ENCODE results near the gene TES.

Gene TES

GRCh38 chr7:116227678-116228239 lies 17.4 kb downstream of the TES start:
- no peaks in the 10 kb centered on the region for H3K27me3 ChIP-seq (ENCODE audit: control insufficient read depth, insufficient read depth, low read length)
- H3K4me1 ChIP-seq (ENCODE audit: control insufficient read depth, insufficient read depth, low read length): no peaks in the 10 kb centered on the region
- H3K36me3 ChIP-seq (ENCODE audit: control insufficient read depth, insufficient read depth, low read length): no peaks in the 10 kb centered on the region
- no peak overlapping the region for H3K9ac ChIP-seq (ENCODE audit: low read depth, low read length)
- no peak overlapping the region for H3K4me3 ChIP-seq (ENCODE audit: low read depth, low read length)
- H3K9me3 ChIP-seq (ENCODE audit: control insufficient read depth, insufficient read depth, low read length): no peaks in the 10 kb centered on the region

- no peak overlapping the region for H3K9ac ChIP-seq (ENCODE audit: low read depth, low read length)
- H3K36me3 ChIP-seq (ENCODE audit: control insufficient read depth, insufficient read depth, low read length): no peaks in the 10 kb centered on the region
- no peaks in the 10 kb centered on the region for H3K4me1 ChIP-seq (ENCODE audit: control insufficient read depth, insufficient read depth, low read length)
- no peak overlapping the region for H3K4me3 ChIP-seq (ENCODE audit: low read depth, low read length)
- H3K9me3 ChIP-seq (ENCODE audit: control insufficient read depth, insufficient read depth, low read length): no peaks in the 10 kb centered on the region
- H3K27me3 ChIP-seq (ENCODE audit: control insufficient read depth, insufficient read depth, low read length): no peaks in the 10 kb centered on the region
These were observed 17.9 kb downstream of the TES start for GRCh38 chr7:116228241-116228640.

GRCh38 chr7:116229366-116229765 lies 19.0 kb downstream of the TES start:
- H3K27me3 ChIP-seq (ENCODE audit: control insufficient read depth, insufficient read depth, low read length): no peaks in the 10 kb centered on the region
- no peaks in the 10 kb centered on the region for H3K4me1 ChIP-seq (ENCODE audit: control insufficient read depth, insufficient read depth, low read length)
- H3K9me3 ChIP-seq (ENCODE audit: control insufficient read depth, insufficient read depth, low read length): no peaks in the 10 kb centered on the region
- no peak overlapping the region for H3K4me3 ChIP-seq (ENCODE audit: low read depth, low read length)
- H3K9ac ChIP-seq (ENCODE audit: low read depth, low read length): no peak overlapping the region
- no peaks in the 10 kb centered on the region for H3K36me3 ChIP-seq (ENCODE audit: control insufficient read depth, insufficient read depth, low read length)

DNA sequence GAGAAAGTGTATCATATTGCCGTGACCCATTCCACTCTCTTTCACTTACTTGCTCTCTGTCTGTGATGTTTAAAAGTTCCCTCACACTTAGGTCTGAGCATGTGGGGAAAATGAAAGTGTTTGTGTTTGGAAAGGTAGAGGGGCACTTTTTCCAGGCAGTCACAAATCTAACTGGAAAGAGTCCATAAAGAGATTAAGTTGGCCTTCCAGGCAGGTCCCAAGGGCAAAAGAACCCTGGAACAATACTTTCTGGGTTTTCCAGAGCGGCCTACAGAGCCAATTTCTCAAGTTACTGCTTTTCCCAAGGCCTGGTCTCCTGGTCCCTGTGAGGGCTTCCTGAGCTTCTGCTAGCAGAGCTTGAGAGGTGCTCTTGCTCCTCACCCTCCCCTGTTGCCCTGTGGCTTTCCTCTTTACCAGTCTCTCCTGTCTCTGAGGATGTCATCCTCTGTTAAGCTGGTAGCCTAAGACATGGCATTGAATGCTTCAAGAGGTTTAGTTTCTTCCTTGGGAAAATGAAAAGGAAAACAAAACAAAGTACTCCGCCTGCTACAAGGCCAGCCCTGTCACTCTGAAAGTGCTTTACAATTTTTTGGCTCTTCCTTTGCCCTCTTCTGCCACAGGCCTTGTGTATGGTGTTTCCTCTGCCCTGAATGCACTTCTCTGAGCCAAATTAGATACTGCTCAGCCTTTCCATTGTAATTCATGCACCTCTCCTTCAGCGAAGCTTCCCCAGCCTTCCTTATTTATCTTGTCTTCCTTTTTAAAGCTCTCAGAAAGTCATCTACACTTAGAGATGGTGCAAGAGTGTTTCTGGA lies 20.1 kb downstream of the TES start:
- H3K27me3 ChIP-seq (ENCODE audit: control insufficient read depth, insufficient read depth, low read length): no peaks in the 10 kb centered on the region
- H3K9me3 ChIP-seq (ENCODE audit: control insufficient read depth, insufficient read depth, low read length): no peaks in the 10 kb centered on the region
- H3K36me3 ChIP-seq (ENCODE audit: control insufficient read depth, insufficient read depth, low read length): no peaks in the 10 kb centered on the region
- no peak overlapping the region for H3K4me3 ChIP-seq (ENCODE audit: low read depth, low read length)
- H3K9ac ChIP-seq (ENCODE audit: low read depth, low read length): no peak overlapping the region
- no peaks in the 10 kb centered on the region for H3K4me1 ChIP-seq (ENCODE audit: control insufficient read depth, insufficient read depth, low read length)

GRCh38 chr7:116231543-116231942 lies 21.2 kb downstream of the TES start:
- Histone ChIP-seq H3K9me3 (ENCODE audit: control insufficient read depth, insufficient read depth, low read length) (no peaks in the 10 kb centered on the region), H3K36me3 (ENCODE audit: control insufficient read depth, insufficient read depth, low read length) (no peaks in the 10 kb centered on the region), H3K4me3 (ENCODE audit: low read depth, low read length) (no peak overlapping the region), H3K4me1 (ENCODE audit: control insufficient read depth, insufficient read depth, low read length) (no peaks in the 10 kb centered on the region), H3K27me3 (ENCODE audit: control insufficient read depth, insufficient read depth, low read length) (no peaks in the 10 kb centered on the region), H3K9ac (ENCODE audit: low read depth, low read length) (no peak overlapping the region)

DNA sequence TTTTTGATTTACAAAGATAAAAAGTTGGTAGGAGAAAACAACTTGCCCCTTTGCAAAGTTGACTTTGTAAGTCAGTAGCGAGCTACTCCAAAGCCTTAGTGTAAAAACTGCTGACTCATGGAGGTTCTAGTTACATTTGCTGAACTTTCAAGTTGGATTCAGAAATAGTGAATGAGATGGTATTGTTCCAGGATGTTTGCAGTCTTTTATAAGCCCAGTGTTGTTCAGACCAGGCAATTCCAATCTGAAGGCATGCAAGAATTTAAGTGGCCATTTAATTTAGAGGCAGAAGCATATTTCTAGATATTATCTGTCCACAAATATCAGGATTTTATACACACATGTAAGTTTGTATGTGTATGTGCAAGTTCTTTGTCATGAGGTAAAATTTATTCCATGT lies 21.6 kb downstream of the TES start:
- Histone ChIP-seq H3K36me3 (ENCODE audit: control insufficient read depth, insufficient read depth, low read length) (no peaks in the 10 kb centered on the region), H3K9me3 (ENCODE audit: control insufficient read depth, insufficient read depth, low read length) (no peaks in the 10 kb centered on the region), H3K4me3 (ENCODE audit: low read depth, low read length) (no peak overlapping the region), H3K4me1 (ENCODE audit: control insufficient read depth, insufficient read depth, low read length) (no peaks in the 10 kb centered on the region), H3K9ac (ENCODE audit: low read depth, low read length) (no peak overlapping the region), H3K27me3 (ENCODE audit: control insufficient read depth, insufficient read depth, low read length) (no peaks in the 10 kb centered on the region)

DNA sequence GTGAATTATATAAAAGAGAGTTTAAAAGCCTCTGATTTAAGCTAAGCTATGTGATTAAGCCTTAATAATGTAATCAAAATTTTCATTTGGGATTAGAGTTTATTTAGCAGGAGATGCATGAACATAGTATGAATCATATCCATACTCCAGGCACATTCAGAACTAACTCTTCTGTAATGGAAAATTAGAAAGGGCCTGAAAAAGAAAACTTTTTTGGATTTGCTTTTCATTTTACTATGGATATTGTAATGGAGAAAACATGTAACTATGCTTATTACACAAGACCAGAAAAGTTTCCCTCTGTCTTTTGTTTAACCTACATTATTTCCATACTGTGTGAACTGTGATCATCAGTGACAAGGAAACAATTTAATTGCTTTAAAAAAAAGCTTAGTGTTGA lies 22.0 kb downstream of the TES start:
- Histone ChIP-seq H3K9me3 (ENCODE audit: control insufficient read depth, insufficient read depth, low read length) (no peaks in the 10 kb centered on the region), H3K9ac (ENCODE audit: low read depth, low read length) (no peak overlapping the region), H3K36me3 (ENCODE audit: control insufficient read depth, insufficient read depth, low read length) (no peaks in the 10 kb centered on the region), H3K27me3 (ENCODE audit: control insufficient read depth, insufficient read depth, low read length) (no peaks in the 10 kb centered on the region), H3K4me1 (ENCODE audit: control insufficient read depth, insufficient read depth, low read length) (no peaks in the 10 kb centered on the region), H3K4me3 (ENCODE audit: low read depth, low read length) (no peak overlapping the region)

GRCh38 chr7:116232920-116233319 lies 22.6 kb downstream of the TES start:
- Histone ChIP-seq H3K9ac (ENCODE audit: low read depth, low read length) (no peak overlapping the region), H3K4me1 (ENCODE audit: control insufficient read depth, insufficient read depth, low read length) (no peaks in the 10 kb centered on the region), H3K4me3 (ENCODE audit: low read depth, low read length) (no peak overlapping the region), H3K36me3 (ENCODE audit: control insufficient read depth, insufficient read depth, low read length) (no peaks in the 10 kb centered on the region), H3K9me3 (ENCODE audit: control insufficient read depth, insufficient read depth, low read length) (no peaks in the 10 kb centered on the region), H3K27me3 (ENCODE audit: control insufficient read depth, insufficient read depth, low read length) (no peaks in the 10 kb centered on the region)

DNA sequence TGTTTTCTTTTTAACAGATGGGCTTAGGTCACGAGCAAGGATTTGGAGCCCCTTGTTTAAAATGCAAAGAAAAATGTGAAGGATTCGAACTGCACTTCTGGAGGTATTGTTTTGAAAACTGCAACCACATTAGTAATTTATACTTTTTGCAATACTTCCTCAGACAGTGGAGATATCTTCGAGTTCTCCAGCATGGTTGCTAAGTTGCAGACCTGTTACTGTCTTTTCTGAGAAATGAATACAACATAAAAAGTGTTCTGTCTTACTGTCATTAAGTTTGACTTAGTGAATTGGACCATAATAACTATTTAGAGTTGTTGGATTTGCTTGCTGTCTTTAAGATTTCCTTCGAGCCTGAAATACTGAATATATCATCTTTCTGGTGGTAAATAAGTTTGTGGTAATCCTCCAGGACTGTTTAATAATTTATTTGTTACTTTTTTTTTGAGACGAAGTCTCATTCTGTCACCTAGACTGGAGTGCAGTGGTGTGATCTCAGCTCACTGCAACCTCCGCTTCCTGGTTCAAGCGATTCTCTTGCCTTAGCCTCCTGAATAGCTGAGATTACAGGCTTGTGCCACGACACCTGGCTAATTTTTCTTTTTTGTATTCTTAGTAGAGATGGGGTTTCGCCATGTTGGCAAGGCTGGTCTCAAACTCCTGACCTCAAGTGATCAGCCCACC lies 24.3 kb downstream of the TES start:
- H3K4me1 ChIP-seq (ENCODE audit: control insufficient read depth, insufficient read depth, low read length): no peaks in the 10 kb centered on the region
- no peaks in the 10 kb centered on the region for H3K9me3 ChIP-seq (ENCODE audit: control insufficient read depth, insufficient read depth, low read length)
- H3K4me3 ChIP-seq (ENCODE audit: low read depth, low read length): no peak overlapping the region
- H3K9ac ChIP-seq (ENCODE audit: low read depth, low read length): no peak overlapping the region
- H3K27me3 ChIP-seq (ENCODE audit: control insufficient read depth, insufficient read depth, low read length): no peaks in the 10 kb centered on the region
- no peaks in the 10 kb centered on the region for H3K36me3 ChIP-seq (ENCODE audit: control insufficient read depth, insufficient read depth, low read length)

GRCh38 chr7:116235380-116235779 lies 25.0 kb downstream of the TES start:
- Histone ChIP-seq H3K36me3 (ENCODE audit: control insufficient read depth, insufficient read depth, low read length) (no peaks in the 10 kb centered on the region), H3K27me3 (ENCODE audit: control insufficient read depth, insufficient read depth, low read length) (no peaks in the 10 kb centered on the region), H3K9me3 (ENCODE audit: control insufficient read depth, insufficient read depth, low read length) (no peaks in the 10 kb centered on the region), H3K4me1 (ENCODE audit: control insufficient read depth, insufficient read depth, low read length) (no peaks in the 10 kb centered on the region), H3K9ac (ENCODE audit: low read depth, low read length) (no peak overlapping the region), H3K4me3 (ENCODE audit: low read depth, low read length) (no peak overlapping the region)

- no peaks in the 10 kb centered on the region for H3K4me1 ChIP-seq (ENCODE audit: control insufficient read depth, insufficient read depth, low read length)
- H3K4me3 ChIP-seq (ENCODE audit: low read depth, low read length): no peak overlapping the region
These were observed 25.8 kb downstream of the TES start for GRCh38 chr7:116236020-116236630.

More at GRCh38 chr7:116236020-116236630, 25.8 kb downstream of the TES start:
- Histone ChIP-seq H3K9ac (ENCODE audit: low read depth, low read length) (no peak overlapping the region), H3K9me3 (ENCODE audit: control insufficient read depth, insufficient read depth, low read length) (no peaks in the 10 kb centered on the region), H3K27me3 (ENCODE audit: control insufficient read depth, insufficient read depth, low read length) (no peaks in the 10 kb centered on the region), H3K36me3 (ENCODE audit: control insufficient read depth, insufficient read depth, low read length) (no peaks in the 10 kb centered on the region)

All from iPS-15b (cell line).